Amygdala (tissue), 56 donors: Measurements from ENCODE around the gene DDT.
"Not testable (repeated sequence)": the region's sequence is repeated elsewhere in the genome, so short reads cannot be mapped to it uniquely, and the experiment has no call there.

Source experiments
- DNase-seq, 56 donors: peaks; one replicate each; lab custom pipeline; 2025; lab: John Stamatoyannopoulos, UW

The DDT gene

GRCh38 chr22:23954193-23954990 lies 19.8 kb downstream of the DDT start:
- not testable (repeated sequence) for DNase-seq

- not testable (repeated sequence) for DNase-seq
Observed at GRCh38 chr22:23953485-23953884, 20.8 kb downstream of the DDT start.

GRCh38 chr22:23952794-23953405 lies 21.3 kb downstream of the DDT start:
- DNase-seq = not testable (repeated sequence)

- not testable (repeated sequence) for DNase-seq
Observed at GRCh38 chr22:23951383-23951782, 22.9 kb downstream of the DDT start.

- DNase-seq = not testable (repeated sequence)
Observed at GRCh38 chr22:23949764-23950163, 24.5 kb downstream of the DDT start.

- not testable (repeated sequence) for DNase-seq
Observed at GRCh38 chr22:23947391-23947790, 26.9 kb downstream of the DDT start.

- DNase-seq = not testable (repeated sequence)
Observed at GRCh38 chr22:23940166-23940565, 34.1 kb downstream of the DDT start.

GRCh38 chr22:23939017-23939357 lies 35.3 kb downstream of the DDT start:
- DNase-seq = no peak

- no peak for DNase-seq
Observed at GRCh38 chr22:23938328-23939016, 35.8 kb downstream of the DDT start.

GRCh38 chr22:23926561-23926960 lies 47.7 kb downstream of the DDT start:
- no peak for DNase-seq

GRCh38 chr22:23925020-23925606 lies 49.1 kb downstream of the DDT start:
- DNase-seq = no peak

GRCh38 chr22:23922921-23923320 lies 51.3 kb downstream of the DDT start:
- no peak for DNase-seq

- DNase-seq = not testable (repeated sequence)
Observed at GRCh38 chr22:23921586-23922201, 52.5 kb downstream of the DDT start.
